HCT116 (cell line): Measurements from ENCODE around the gene TMPRSS9. TPM values are rescaled to one million over a fixed set of nuclear protein-coding genes. Genes with fewer than 3 reads are reported as not detected.

Experiments
- ATAC-seq: fragments of 200-7000 bp; cut with Tn5 transposase; 2 replicates; pipeline ENCODE4 v1.9.1; 2020; ENCODE audit warnings: mild to moderate bottlenecking, moderate library complexity
- BruUV-seq: library from RNA; stranded (reverse); fragments of 400-500 nt; replicated peaks from 2 replicates; lab custom pipeline; 2021; lab: Mats Ljungman, UMichigan
- CTCF ChIA-PET: fragments of 300-600 bp; sonication (Branson Sonifier 250); formaldehyde crosslinking; loops from one replicate; lab custom pipeline; 2021; ENCODE audit warnings: antibody characterized with exemption; lab: Charles Lee
- POLR2A ChIA-PET: fragments of 300-600, 350-600 bp; sonication (Branson Sonifier 250); formaldehyde crosslinking; loops from one replicate; lab custom pipeline; 2021; ENCODE audit warnings: antibody characterized with exemption; lab: Charles Lee
- RAD21 ChIA-PET, 2 experiments: fragments of 300-600 bp; sonication (Branson Sonifier 250); formaldehyde crosslinking; loops; one replicate each; lab custom pipeline; 2023; ENCODE audit warnings: low total read pairs in 2 of 2; ENCODE audit not compliant: uncharacterized antibody in 2 of 2, unreplicated experiment in 2 of 2, low non-redundant PET in 1 of 2; lab: Charles Lee
- DNase-seq: peaks from one replicate; pipeline ENCODE4 v3.0.0-alpha.2; 2010; ENCODE audit warnings: low read depth, low spot score
- H2AFZ ChIP-seq: fragments of 200-600 bp; shearing (Covaris generic), sonication (generic); 2 replicates; pipeline ENCODE4 v1.6.1; 2017; ENCODE audit warnings: low read depth, mixed run types, mixed read lengths, antibody characterized with exemption, low read length; ENCODE audit not compliant: poor library complexity, severe bottlenecking
- H3K27ac ChIP-seq: 2 replicates; pipeline ENCODE4 v1.5.1; 2012; ENCODE audit warnings: low read depth, low read length
- H3K27me3 ChIP-seq: fragments of 200-600 bp; sonication (generic); 2 replicates; pipeline ENCODE4 v1.6.1; 2016; ENCODE audit warnings: mixed run types, low read length, mixed read lengths; ENCODE audit not compliant: insufficient read depth
- H3K36me3 ChIP-seq, 2 experiments: fragments of 200-500 bp in 1 of 2; fragments of 200-600 bp in 1 of 2; sonication (Bioruptor generic) in 1 of 2; sonication (generic) in 1 of 2; 2 replicates each; pipeline versions ENCODE4 v1.5.1 to v1.6.1; 2014 to 2016; ENCODE audit warnings: low read length in 2 of 2, inconsistent platforms in 1 of 2, mixed read lengths in 1 of 2, mixed run types in 1 of 2; ENCODE audit not compliant: insufficient read depth in 2 of 2, control insufficient read depth in 1 of 2
- H3K4me1 ChIP-seq, 2 experiments: fragments of 200-600 bp in 1 of 2; sonication (generic) in 1 of 2; 2 replicates each; pipeline versions ENCODE4 v1.5.1 to v1.6.1; 2012 to 2017; ENCODE audit warnings: low read length in 2 of 2, inconsistent platforms in 1 of 2, mild to moderate bottlenecking in 1 of 2, mixed read lengths in 1 of 2, mixed run types in 1 of 2, moderate library complexity in 1 of 2; ENCODE audit not compliant: insufficient read depth in 2 of 2, control insufficient read depth in 1 of 2
- H3K4me2 ChIP-seq: fragments of 200-600 bp; sonication (generic); 2 replicates; pipeline ENCODE4 v1.6.1; 2017; ENCODE audit warnings: mixed run types, low read length, mixed read lengths
- H3K4me3 ChIP-seq, 2 experiments: fragments of 200-600 bp in 1 of 2; sonication (generic) in 1 of 2; replicated peaks in 1 of 2; 2 replicates each; pipeline ENCODE4 v1.5.1; 2011 to 2016; ENCODE audit warnings: low read length in 2 of 2, control low read depth in 1 of 2, low read depth in 1 of 2, mild to moderate bottlenecking in 1 of 2, mixed read lengths in 1 of 2, mixed run types in 1 of 2
- H3K79me2 ChIP-seq: fragments of 200-600 bp; sonication (generic); 2 replicates; pipeline ENCODE4 v1.6.1; 2017; ENCODE audit warnings: mild to moderate bottlenecking, mixed run types, low read length, moderate library complexity, mixed read lengths; ENCODE audit not compliant: insufficient read depth
- H3K9ac ChIP-seq: fragments of 200-600 bp; sonication (generic); 2 replicates; pipeline ENCODE4 v1.6.1; 2016; ENCODE audit warnings: low read length, mixed read lengths
- H3K9me2 ChIP-seq: fragments of 200-600 bp; sonication (generic), shearing (Covaris generic); 2 replicates; pipeline ENCODE4 v1.6.1; 2017; ENCODE audit warnings: mixed run types, mild to moderate bottlenecking, moderate library complexity; ENCODE audit not compliant: insufficient read depth
- H3K9me3 ChIP-seq, 2 experiments: fragments of 200-500 bp in 1 of 2; fragments of 200-600 bp in 1 of 2; sonication (Bioruptor generic) in 1 of 2; sonication (generic) in 1 of 2; 2 replicates each; pipeline ENCODE4 v1.6.1; 2014 to 2017; ENCODE audit warnings: low read length in 2 of 2, mixed read lengths in 2 of 2, inconsistent platforms in 1 of 2, low read depth in 1 of 2, mild to moderate bottlenecking in 1 of 2, mixed run types in 1 of 2, moderate library complexity in 1 of 2; ENCODE audit not compliant: control insufficient read depth in 1 of 2, insufficient read depth in 1 of 2
- H4K20me1 ChIP-seq: fragments of 200-600 bp; sonication (generic), shearing (Covaris generic); 2 replicates; pipeline ENCODE4 v1.6.1; 2017; ENCODE audit warnings: mixed run types, mild to moderate bottlenecking, moderate library complexity; ENCODE audit not compliant: insufficient read depth
- EGR1 ChIP-seq: IDR thresholded peaks from 2 replicates; pipeline ENCODE4 v1.6.1; 2012; ENCODE audit warnings: low read depth
- ELF1 ChIP-seq: IDR thresholded peaks from 2 replicates; pipeline ENCODE4 v1.6.1; 2012; ENCODE audit warnings: low read depth, borderline replicate concordance
- EZH2phosphoT487 ChIP-seq: fragments of 200-600 bp; IDR thresholded peaks from 2 replicates; pipeline ENCODE4 v1.6.1; 2018; ENCODE audit warnings: antibody characterized with exemption, borderline replicate concordance
- POLR2A ChIP-seq: IDR thresholded peaks from 2 replicates; pipeline ENCODE4 v1.7.0; 2011; ENCODE audit warnings: borderline replicate concordance; ENCODE audit not compliant: insufficient read depth, insufficient read length; ENCODE audit errors: extremely low read depth
- intact Hi-C: fragments of 100-400 bp; cut with micrococcal nuclease; formaldehyde crosslinking; loops from 2 replicates; pipeline ENCODE4 v1.10.0; 2022
- total RNA-seq: library from RNA; stranded (reverse); gene quantifications from one replicate; pipeline ENCODE4 v1.2.1, GENCODE V29; 2021; ENCODE audit not compliant: unreplicated experiment
- TF ChIP-seq, protein P1 (sequence below): IDR thresholded peaks from 2 replicates; pipeline ENCODE4 v1.6.1; 2012
- TF ChIP-seq, protein P2 (sequence below), 3 experiments: fragments of 200-600 bp in 1 of 3; sonication (generic) in 1 of 3; IDR thresholded peaks in 2 of 3; conservative IDR thresholded peaks in 1 of 3; 2 replicates each; pipeline ENCODE4 v1.5.1; 2012 to 2017; ENCODE audit warnings: low read depth in 2 of 3, low read length in 2 of 3, antibody characterized with exemption in 1 of 3, borderline replicate concordance in 1 of 3, control low read depth in 1 of 3, mild to moderate bottlenecking in 1 of 3, mixed read lengths in 1 of 3, mixed run types in 1 of 3, moderate library complexity in 1 of 3; ENCODE audit not compliant: insufficient read depth in 1 of 3
- TF ChIP-seq, protein P3 (sequence below): IDR thresholded peaks from 2 replicates; pipeline ENCODE4 v1.6.1; 2011; ENCODE audit warnings: mild to moderate bottlenecking, low read length, moderate library complexity; ENCODE audit not compliant: insufficient replicate concordance; ENCODE audit errors: extremely low read depth

TMPRSS9 gene
- total RNA-seq, 1 experiment from 2014 or later: not detected

DNA sequence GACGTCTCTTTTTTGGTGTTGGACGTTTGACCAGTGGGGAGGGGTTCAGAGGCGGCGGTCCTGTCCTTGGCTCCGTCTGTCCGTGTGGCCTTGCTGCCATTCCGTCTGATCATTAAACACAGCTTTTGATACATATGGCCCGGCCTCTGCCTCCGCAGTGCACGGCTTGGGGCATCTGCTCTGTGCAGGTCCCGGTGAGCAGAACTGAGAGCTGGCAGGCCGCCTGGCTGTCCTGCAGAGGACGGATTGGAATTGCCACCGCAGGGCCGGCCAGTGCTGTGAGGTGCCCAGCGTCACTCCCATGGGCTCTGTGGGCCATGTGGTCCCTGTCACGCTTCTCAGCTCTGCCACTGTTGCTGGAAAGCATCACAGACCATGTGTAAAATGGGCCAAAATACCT lies 5.4 kb upstream of the TMPRSS9 start:
- Histone ChIP-seq H3K27ac (no peak overlapping the region), H3K27me3 (peaks cover 4% of the 10 kb centered on the region; the same call in 1 of the 2 replicates), H3K9me3 (no peaks in the 10 kb centered on the region), H3K9me2 (no peaks in the 10 kb centered on the region), H3K4me3 (no peak overlapping the region), H4K20me1 (no peaks in the 10 kb centered on the region), H3K79me2 (no peaks in the 10 kb centered on the region), H3K4me2 (no peak overlapping the region), H2AFZ (no peak overlapping the region), H3K4me1 (no peaks in the 10 kb centered on the region), H3K9ac (no peak overlapping the region), H3K36me3 (no peaks in the 10 kb centered on the region; a peak in 1 of 4 replicates)
- ChIA-PET RAD21 (no interaction called here), POLR2A (no interaction called here), CTCF (no interaction called here)
- TF ChIP-seq, protein P1, sequence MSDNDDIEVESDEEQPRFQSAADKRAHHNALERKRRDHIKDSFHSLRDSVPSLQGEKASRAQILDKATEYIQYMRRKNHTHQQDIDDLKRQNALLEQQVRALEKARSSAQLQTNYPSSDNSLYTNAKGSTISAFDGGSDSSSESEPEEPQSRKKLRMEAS: no peak
- TF ChIP-seq ELF1 (no peak), EGR1 (no peak), EZH2phosphoT487 (no peak), POLR2A (no peak)
- TF ChIP-seq, protein P2, sequence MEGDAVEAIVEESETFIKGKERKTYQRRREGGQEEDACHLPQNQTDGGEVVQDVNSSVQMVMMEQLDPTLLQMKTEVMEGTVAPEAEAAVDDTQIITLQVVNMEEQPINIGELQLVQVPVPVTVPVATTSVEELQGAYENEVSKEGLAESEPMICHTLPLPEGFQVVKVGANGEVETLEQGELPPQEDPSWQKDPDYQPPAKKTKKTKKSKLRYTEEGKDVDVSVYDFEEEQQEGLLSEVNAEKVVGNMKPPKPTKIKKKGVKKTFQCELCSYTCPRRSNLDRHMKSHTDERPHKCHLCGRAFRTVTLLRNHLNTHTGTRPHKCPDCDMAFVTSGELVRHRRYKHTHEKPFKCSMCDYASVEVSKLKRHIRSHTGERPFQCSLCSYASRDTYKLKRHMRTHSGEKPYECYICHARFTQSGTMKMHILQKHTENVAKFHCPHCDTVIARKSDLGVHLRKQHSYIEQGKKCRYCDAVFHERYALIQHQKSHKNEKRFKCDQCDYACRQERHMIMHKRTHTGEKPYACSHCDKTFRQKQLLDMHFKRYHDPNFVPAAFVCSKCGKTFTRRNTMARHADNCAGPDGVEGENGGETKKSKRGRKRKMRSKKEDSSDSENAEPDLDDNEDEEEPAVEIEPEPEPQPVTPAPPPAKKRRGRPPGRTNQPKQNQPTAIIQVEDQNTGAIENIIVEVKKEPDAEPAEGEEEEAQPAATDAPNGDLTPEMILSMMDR (IDR thresholded peaks at IDR 0.05 in 2 of 3, conservative IDR thresholded peaks at IDR 0.05 in 1 of 3; ENCODE audit: borderline replicate concordance in 1 of 3, insufficient read depth in 1 of 3, low read depth in 2 of 3, low read length in 2 of 3): no peak
- TF ChIP-seq, protein P3, sequence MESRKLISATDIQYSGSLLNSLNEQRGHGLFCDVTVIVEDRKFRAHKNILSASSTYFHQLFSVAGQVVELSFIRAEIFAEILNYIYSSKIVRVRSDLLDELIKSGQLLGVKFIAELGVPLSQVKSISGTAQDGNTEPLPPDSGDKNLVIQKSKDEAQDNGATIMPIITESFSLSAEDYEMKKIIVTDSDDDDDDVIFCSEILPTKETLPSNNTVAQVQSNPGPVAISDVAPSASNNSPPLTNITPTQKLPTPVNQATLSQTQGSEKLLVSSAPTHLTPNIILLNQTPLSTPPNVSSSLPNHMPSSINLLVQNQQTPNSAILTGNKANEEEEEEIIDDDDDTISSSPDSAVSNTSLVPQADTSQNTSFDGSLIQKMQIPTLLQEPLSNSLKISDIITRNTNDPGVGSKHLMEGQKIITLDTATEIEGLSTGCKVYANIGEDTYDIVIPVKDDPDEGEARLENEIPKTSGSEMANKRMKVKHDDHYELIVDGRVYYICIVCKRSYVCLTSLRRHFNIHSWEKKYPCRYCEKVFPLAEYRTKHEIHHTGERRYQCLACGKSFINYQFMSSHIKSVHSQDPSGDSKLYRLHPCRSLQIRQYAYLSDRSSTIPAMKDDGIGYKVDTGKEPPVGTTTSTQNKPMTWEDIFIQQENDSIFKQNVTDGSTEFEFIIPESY: no peak
- DNase-seq: no peak
- no peak for ATAC-seq
- no TSS peak for BruUV-seq
- intact Hi-C loops: no loop called here
